ENCODE measurements around the gene ZRANB1. TPM values are rescaled to one million over a fixed set of nuclear protein-coding genes. Genes with fewer than 3 reads are reported as not detected.

ZRANB1 gene
- total RNA-seq, 2 donors from 2014 or later, result 8.4 to 13.1 TPM

GRCh38 chr10:125016611-125017202 is 74.8 kb downstream of the ZRANB1 start:
- Histone ChIP-seq H3K4me1 (peaks cover 5% of the 10 kb centered on the region), H3K9me3 (no peaks in the 10 kb centered on the region), H3K36me3 (no peaks in the 10 kb centered on the region), H3K27ac (peak overlapping the region; percentile 27), H3K9ac (ENCODE audit: low read depth in 2 of 2, low read length in 2 of 2) (peak overlapping the region in 1 of 2 donors; percentile 9), H3K4me3 (no peak overlapping the region), H3K27me3 (no peaks in the 10 kb centered on the region)
- no peak for DNase-seq
- no peak for TF ChIP-seq CTCF (IDR thresholded peaks at IDR 0.05)
- intact Hi-C loops (cut with DNase I), result no loop called here

DNA sequence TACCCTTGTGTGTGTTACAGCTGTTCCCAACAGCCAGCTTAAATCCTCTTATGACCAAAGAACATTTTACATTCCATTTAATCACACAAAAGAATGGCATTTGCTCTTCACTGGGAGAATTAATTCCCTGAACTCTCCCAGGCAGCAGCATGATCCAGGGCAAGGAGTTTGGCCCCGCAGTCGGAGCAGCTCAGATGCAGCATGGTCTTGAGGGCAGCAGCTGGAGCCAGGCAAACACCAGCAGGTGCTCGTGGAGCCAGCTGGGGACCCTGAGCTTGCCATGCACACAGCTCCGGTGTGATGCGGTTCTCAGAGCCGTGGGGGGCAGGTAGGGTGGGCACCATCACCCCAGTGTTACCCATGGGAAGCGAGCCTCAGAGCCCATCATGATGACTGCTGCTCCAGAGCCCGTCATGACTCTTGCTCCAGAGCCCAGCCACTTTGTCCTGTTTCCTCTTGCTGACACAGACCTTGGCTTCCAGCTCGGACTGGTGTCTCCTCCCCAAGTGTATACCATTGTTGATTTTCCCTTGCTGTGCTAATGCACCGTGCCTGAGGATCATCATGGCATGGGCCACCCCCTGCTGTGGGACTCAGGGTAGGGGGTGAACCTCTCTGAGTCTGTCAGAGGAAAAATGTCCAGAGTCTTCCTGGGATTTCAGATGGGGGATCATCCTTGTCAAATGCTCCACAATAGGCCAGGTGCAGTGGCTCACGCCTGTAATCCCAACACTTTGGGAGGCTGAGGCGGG is 75.8 kb downstream of the ZRANB1 start:
- Histone ChIP-seq H3K4me3 (no peak overlapping the region), H3K27me3 (no peaks in the 10 kb centered on the region), H3K27ac (no peak overlapping the region), H3K36me3 (no peaks in the 10 kb centered on the region), H3K9ac (ENCODE audit: low read depth in 2 of 2, low read length in 2 of 2) (no peak overlapping the region), H3K4me1 (peaks cover 7% of the 10 kb centered on the region), H3K9me3 (no peaks in the 10 kb centered on the region)
- DNase-seq, result no peak
- intact Hi-C loops (cut with DNase I), result no loop called here
- TF ChIP-seq CTCF (IDR thresholded peaks at IDR 0.05), result no peak

DNA sequence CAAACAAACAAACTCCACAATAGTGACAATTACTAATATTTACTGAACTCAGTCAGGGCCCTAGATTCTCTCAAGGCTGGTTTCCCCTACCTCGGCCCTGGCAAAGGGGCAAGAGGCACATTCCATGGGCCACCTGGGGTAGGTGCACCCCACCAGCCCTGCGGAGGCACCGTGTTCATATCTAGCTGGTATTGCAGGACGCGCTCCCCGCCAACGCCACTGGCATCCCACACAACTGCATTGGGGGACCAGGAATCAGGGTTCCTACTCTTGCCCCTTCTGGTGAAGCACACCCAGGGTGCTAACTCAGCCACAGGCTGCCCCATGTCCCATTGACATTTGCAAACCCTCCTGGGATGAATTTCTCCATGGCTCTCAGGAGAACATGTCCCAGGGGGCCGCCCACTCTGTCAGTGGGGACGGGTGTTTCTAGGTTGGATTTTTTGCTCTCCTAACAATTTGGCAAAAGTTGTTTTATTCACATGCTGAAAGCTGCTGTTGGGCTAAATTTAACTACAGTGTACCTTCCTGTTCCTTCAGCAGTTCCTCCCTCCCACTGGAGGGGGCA is 76.7 kb downstream of the ZRANB1 start:
- intact Hi-C loops (cut with DNase I), result no loop called here
- no peak for DNase-seq
- no peak for TF ChIP-seq CTCF (IDR thresholded peaks at IDR 0.05)

GRCh38 chr10:125020386-125020785 is 78.5 kb downstream of the ZRANB1 start:
- peaks cover 18% of the 10 kb centered on the region for H3K4me1 ChIP-seq
- intact Hi-C loops (cut with DNase I), result no loop called here
- no peak overlapping the region for H3K4me3 ChIP-seq
- H3K27ac ChIP-seq, result no peak overlapping the region
- no peak for TF ChIP-seq CTCF (IDR thresholded peaks at IDR 0.05)
- H3K27me3 ChIP-seq, result no peaks in the 10 kb centered on the region
- DNase-seq, result no peak
- no peaks in the 10 kb centered on the region for H3K36me3 ChIP-seq
- no peak overlapping the region for H3K9ac ChIP-seq (ENCODE audit: low read depth in 2 of 2, low read length in 2 of 2)
- no peaks in the 10 kb centered on the region for H3K9me3 ChIP-seq

More for the DNA sequence above, 76.7 kb downstream of the ZRANB1 start:
- no peak overlapping the region for H3K9ac ChIP-seq (ENCODE audit: low read depth in 2 of 2, low read length in 2 of 2)
- H3K4me1 ChIP-seq, result peaks cover 4% of the 10 kb centered on the region
- no peaks in the 10 kb centered on the region for H3K36me3 ChIP-seq
- no peaks in the 10 kb centered on the region for H3K27me3 ChIP-seq
- no peak overlapping the region for H3K27ac ChIP-seq
- no peaks in the 10 kb centered on the region for H3K9me3 ChIP-seq
- no peak overlapping the region for H3K4me3 ChIP-seq

DNA sequence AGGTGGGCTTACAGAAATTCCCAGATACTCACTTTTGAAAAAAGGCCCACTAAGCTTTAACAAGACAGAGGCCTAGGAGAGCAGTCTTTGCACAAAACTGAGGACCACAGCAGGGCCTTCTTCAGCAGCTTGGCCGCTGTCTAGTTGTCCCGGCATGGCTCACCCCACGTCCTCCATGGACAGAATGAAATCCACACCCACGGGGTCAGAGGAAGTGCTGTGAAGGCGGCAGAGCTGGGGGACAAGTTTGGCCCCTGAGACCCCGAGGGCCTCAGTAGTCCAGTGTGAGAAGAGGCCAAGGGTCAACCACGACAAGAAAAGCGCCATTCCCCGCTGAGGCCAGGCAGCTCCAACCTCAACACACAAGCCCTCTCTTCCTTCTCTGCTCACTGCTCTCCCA is 78.9 kb downstream of the ZRANB1 start:
- DNase-seq, result no peak
- H3K9me3 ChIP-seq, result no peaks in the 10 kb centered on the region
- TF ChIP-seq CTCF (IDR thresholded peaks at IDR 0.05), result no peak
- H3K27ac ChIP-seq, result no peak overlapping the region
- H3K4me3 ChIP-seq, result no peak overlapping the region
- no peak overlapping the region for H3K9ac ChIP-seq (ENCODE audit: low read depth in 2 of 2, low read length in 2 of 2)
- peaks cover 19% of the 10 kb centered on the region for H3K4me1 ChIP-seq
- no peaks in the 10 kb centered on the region for H3K36me3 ChIP-seq
- intact Hi-C loops (cut with DNase I), result no loop called here
- H3K27me3 ChIP-seq, result no peaks in the 10 kb centered on the region
